HG03103 (cell line): ENCODE measurements around the gene ASH1L.
"Not testable (repeated sequence)": the region's sequence is repeated elsewhere in the genome, so short reads cannot be mapped to it uniquely, and the experiment has no call there.

ENCODE experiments used
- ATAC-seq: cut with Tn5 transposase; IDR thresholded peaks from one replicate; pipeline ENCODE4 v1.9.1; 2021; ENCODE audit warnings: low read depth; ENCODE audit not compliant: unreplicated experiment

ASH1L gene

DNA sequence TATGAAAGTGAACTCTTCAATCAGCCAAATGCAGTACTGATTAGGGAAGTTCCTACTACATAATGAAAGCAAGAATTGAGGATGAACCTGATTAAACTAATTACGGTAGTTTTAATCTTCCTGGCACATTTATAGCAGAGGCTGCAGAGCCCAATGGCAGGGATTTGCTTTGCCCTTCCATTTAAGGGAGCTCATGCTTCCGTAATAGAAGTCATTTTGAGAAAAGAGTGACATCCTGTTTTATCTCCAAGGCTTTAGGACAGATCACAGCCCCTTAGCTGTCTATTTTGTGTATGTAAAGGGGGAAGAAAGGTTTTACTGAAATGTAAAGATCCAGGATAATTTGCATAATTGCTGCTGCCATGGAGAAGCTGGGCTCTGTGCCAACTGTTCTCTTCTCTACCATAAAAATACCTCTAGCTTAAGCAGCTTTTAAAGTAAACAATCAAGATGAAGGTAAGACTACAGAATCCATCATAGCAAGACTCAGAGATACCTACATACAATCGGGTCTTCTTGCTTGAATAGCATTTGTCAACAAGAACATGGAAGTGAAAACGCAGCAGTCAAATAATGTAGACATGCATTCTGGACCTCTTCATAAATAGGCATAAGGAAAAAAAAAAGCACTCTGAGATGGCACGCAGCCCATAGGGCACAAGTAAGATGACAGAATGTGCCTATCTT lies 62.5 kb downstream of the ASH1L start:
- no peak for ATAC-seq

DNA sequence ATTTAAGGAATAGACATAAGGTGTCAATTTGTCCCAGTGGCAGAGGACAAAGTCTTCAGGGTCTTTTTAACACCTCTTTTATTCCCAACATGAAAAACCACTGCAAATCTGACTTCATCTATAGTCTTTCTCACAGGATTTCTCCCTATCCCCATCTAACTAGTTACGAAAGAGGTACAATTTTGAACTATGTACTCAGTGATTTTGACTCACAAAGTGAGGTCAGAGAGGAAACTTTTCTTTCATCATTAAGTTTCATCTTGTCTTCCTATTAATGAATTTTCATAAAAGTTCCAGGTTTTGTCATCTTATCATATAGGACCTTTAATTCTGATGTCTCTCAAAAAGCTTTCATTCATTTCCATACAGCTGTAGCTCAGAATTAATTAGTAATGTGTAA lies 63.3 kb downstream of the ASH1L start:
- no peak for ATAC-seq

- not testable (repeated sequence) for ATAC-seq
These were observed 69.0 kb downstream of the ASH1L start for GRCh38 chr1:155493595-155493994.

DNA sequence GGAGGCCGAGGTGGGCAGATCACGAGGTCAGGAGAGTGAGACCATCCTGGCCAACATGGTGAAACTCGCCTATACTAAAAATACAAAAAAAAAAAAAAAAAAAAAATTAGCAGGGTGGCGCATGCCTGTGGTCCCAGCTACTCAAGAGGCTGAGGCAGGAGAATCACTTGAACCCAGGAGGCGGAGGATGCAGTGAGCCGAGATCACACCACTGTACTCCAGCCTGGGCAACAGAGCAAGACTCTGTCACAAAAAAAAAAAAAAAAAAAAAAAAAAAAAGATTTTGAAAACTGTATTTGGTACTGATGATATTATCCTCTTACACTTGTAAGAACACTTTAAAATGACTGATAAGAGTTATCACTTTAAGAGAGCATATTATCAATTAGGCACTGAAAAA lies 74.2 kb downstream of the ASH1L start:
- not testable (repeated sequence) for ATAC-seq

- ATAC-seq, result no peak
These were observed 75.1 kb downstream of the ASH1L start for GRCh38 chr1:155487541-155487940.

GRCh38 chr1:155486952-155487351 lies 75.7 kb downstream of the ASH1L start:
- ATAC-seq, result not testable (repeated sequence)

DNA sequence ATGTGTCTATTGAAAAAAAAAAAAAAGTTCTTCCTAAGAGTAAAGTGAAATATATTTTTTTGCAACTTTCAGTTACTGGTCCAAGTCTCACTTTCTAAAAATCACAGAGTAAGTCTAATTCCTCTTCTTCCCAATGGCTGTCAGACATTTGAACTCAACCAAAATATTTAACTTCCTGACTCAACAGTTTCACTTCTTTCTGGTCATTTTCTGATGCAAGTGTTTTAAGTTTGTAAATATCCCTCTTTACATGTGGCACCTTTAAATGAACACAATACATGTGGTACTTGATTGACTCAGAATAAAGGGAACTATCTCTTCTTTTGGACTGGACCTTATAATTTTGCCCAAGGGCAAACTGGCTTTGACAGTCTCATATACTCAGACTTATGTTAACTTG lies 76.7 kb downstream of the ASH1L start:
- no peak for ATAC-seq

- no peak for ATAC-seq
These were observed 77.4 kb downstream of the ASH1L start for GRCh38 chr1:155485222-155485621.

DNA sequence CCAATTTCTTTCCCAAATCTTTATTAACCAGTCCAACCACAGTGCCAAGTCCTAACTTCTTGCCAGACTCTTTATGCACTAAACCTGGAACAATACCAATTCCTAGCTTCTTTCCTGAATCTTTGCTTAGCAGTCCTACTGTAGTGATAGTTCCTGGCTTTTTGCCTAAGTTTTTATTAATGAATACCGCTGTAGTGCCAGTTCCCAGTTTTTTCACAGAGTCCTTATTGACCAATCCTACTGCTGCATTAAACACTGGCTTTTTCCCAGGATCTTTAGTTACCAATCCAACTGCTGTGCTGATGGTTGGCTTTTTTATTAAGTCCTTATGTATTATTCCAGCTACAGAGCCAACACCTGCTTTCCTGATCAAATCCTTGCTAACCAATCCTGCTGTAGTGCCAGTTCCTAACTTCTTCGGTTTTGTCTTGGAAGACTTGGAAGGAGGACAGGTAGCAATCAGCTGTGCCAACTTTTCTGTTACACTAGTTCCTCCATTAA lies 80.8 kb downstream of the ASH1L start:
- no peak for ATAC-seq

- no peak for ATAC-seq
These were observed 83.4 kb downstream of the ASH1L start for GRCh38 chr1:155479205-155479604.

DNA sequence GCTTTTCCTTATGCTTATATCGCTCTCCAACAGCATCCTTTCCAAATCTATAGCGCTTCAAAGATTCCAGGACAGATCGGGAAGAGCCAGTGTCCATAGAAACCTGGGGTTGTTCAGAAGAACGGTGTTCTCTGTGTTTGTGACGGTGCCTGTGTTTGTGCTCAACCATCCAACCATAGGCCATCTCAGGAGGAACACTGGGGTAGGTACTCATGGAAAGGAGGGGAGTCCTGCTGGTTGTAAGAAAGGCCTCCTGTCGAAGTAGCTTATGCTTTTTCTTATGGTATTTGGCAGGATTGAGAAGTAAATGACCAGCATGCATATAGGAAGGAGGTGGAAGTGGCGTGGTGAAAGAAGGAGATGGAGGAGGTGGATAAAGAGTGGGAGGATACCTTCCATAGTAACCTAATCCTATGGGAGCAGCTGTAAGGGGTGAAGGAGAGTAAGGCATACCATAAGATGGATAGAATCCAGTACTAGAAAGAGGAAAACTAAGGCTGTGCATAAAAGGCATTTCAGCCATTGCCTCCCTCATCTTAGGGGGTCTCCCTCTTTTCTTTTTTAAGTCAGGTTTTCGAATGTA lies 84.2 kb downstream of the ASH1L start:
- ATAC-seq, result no peak

- ATAC-seq, result no peak
These were observed 88.5 kb downstream of the ASH1L start for GRCh38 chr1:155474146-155474545.

- ATAC-seq, result no peak
These were observed 89.3 kb downstream of the ASH1L start for GRCh38 chr1:155473151-155473821.

- no peak for ATAC-seq
These were observed 90.0 kb downstream of the ASH1L start for GRCh38 chr1:155472491-155473083.

DNA sequence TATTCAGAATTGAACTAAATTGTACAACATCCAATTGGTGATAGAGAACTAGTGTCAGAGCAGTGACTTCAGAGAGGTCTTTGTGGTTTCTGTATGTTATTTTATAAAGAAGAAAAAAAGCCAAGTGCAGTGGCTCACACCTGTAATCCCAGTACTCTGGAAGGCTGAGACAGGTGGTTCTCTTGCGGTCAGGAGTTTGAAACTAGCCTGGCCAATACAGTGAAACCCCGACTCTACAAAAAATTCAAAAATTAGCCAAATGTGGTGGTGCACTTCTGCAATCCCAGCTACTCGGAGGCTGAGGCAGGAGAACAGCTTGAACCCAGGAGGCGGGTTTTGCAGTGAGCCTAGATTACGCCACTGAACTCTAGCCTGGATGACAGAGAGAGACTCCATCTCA lies 90.7 kb downstream of the ASH1L start:
- ATAC-seq, result no peak

GRCh38 chr1:155471026-155471425 lies 91.6 kb downstream of the ASH1L start:
- no peak for ATAC-seq

DNA sequence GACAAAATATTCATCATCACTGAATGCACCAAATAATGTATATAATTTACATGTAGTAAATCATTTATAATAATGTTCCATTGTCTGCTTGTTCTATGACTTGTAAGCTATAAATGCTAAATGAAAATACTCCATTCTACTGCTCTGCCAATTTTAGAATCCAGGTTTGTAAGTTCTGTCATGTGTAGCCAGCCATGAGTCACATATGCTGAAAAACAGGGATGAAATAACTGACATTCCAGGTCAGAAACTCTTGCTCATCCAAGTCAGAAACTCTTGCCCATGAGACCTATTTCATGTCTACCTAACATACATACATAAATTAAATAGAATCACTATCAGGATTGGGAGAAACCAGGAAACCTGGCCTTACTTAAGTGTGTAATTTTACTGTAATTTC lies 95.6 kb downstream of the ASH1L start:
- no peak for ATAC-seq

DNA sequence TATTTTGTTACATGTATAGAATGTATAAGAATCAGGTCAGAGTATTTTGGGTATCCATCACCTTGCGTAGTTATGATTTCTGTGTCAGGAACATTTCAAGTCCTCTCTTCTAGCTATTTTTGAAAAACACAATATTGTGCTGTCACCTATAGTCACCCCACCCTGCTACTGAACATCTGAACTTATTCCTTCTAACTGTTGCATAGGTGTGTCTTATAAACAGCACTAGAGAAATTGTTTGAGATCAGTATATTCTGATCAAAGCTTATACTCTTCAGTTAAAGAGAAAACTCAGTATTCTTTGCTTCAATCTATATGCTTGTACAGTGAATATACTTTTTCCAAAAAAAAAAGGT lies 96.0 kb downstream of the ASH1L start:
- ATAC-seq, result no peak

GRCh38 chr1:155463865-155464650 lies 98.5 kb downstream of the ASH1L start:
- no peak for ATAC-seq

- no peak for ATAC-seq
These were observed 104.5 kb downstream of the ASH1L start for GRCh38 chr1:155458111-155458510.

GRCh38 chr1:155457266-155457665 lies 105.3 kb downstream of the ASH1L start:
- ATAC-seq, result no peak
